GM19193 (cell line): ENCODE measurements around the gene INPP4A.

ENCODE experiments used
- POLR2A ChIP-seq: IDR thresholded peaks from 4 replicates; pipeline ENCODE4 v1.6.1; 2011; ENCODE audit not compliant: insufficient read depth, insufficient read length; ENCODE audit errors: extremely low read depth

Gene INPP4A

DNA sequence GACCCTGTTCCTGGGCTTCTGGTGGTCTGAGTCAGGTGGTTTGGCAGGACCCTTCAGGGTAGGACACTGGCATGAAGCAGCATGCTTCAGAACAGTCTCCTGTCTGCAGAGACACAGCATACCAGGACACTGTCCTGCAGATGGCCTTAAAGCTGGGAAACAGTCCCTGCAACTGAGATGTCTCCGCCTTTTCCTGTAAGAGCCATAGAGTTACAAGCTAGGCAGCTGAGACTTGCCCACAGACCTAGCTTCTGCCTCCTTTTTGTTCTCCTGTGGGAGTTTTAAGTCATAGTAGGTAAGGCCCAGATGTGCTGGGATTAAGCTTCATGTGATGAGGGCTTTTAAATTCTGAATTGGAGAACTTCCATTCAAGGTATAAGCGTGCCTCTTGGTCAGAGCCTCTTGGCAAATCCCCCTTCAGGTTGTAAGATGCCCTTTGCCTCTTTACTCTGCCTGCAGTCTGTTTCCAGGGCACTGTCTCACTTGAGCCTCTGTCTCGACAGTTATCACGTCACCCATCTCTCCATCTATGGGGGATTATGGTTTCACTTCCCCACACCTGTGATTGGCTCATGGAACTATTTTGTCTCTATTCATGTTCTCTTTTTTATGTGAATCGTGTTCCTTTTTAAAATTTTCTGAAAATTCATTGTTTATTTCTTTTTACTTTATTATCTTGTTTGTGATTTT lies 111.8 kb downstream of the INPP4A start:
- TF ChIP-seq POLR2A = no peak

DNA sequence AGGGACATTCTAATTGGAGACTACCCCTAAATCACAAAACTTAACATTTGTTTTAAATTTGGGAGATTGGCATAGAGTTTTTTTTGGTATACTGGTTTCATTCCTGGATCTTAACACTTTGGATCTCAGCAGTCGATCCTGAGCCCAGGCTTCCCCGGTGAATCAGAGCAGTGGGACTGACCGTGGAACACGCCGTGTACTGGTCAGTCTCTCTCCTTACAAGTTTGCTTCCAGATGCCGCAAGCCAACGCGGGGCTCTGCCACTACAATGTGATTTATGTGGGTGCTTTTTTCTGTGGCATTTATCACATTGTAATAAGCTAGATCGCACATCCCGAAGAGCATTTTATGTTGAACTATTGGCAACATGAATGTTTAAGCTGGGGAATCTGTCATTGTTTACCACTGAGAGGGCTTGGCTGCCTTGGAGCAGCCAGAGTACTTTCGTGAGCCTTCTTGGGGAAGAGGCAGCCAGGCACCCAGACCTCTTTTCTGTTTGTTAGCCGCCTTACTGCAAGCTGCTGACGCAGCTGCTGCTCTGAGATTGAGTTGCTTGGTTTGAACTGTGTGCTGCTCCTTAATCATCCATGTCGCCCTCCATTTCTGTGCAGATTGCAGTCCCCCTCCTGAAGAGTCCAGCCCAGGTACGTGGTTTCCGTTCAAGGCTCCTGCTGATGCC lies 114.3 kb downstream of the INPP4A start:
- TF ChIP-seq POLR2A = no peak

DNA sequence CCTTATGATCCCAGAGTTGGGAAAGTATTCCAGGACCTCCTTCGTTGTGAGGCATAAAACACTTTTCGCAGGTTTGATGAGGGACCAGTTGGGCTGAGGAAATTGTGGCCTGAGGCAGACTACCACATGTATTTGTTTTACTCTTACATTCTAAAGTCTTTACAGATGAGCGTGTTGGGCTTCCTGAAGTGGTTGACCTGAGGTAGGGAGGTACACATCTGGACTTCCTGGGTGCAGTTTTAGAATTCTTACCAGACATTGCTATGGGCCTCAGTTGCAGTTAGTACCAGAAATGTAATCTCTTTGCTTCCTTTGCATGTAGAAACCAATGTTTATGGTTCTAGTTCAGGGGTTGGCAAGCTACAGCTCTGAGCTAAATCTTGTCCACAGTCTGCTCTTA lies 114.9 kb downstream of the INPP4A start:
- TF ChIP-seq POLR2A = no peak

DNA sequence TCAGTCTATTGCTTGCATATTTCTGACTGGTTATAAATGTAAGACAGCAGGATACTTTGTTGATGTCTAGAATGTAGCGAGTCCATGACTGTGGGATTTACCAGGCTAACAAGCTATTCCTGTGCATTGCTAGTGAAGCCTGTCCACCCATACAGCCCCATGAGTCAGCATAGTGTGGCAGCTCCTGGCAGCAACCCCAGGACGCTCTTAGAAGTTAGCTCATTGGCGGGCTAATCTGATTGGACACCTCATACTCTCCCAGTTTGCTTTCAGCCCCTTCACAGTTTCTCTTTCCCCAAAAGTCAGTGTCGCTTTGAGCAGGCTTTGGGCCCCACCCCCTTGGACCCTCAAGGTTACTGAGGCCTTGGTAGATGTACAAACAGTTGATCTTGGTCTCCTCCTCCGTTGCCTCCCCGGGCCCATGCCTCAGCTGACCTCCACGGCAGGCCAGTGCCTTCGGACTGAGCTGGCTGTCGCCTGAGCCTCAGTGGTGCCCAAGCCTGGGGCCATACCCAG lies 115.7 kb downstream of the INPP4A start:
- TF ChIP-seq POLR2A = no peak

DNA sequence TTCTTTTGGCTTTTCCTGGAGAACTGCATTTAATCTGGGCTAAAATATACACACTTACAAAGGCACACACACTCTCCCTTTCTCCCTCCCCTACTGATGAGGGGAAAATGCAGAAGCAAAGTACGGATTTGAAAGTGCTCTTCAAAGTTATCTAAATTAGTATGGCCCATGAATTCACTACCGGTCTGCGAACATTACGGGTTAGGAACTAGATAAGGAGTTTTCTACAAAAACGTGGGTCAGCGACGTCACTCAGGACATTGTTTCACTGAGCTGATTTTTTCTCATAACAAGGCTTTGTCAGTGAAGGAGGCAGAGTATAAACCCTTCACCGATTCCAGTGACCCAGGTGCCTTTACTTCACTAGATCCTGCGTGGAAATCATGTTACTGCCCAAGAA lies 116.4 kb downstream of the INPP4A start:
- no peak for TF ChIP-seq POLR2A

DNA sequence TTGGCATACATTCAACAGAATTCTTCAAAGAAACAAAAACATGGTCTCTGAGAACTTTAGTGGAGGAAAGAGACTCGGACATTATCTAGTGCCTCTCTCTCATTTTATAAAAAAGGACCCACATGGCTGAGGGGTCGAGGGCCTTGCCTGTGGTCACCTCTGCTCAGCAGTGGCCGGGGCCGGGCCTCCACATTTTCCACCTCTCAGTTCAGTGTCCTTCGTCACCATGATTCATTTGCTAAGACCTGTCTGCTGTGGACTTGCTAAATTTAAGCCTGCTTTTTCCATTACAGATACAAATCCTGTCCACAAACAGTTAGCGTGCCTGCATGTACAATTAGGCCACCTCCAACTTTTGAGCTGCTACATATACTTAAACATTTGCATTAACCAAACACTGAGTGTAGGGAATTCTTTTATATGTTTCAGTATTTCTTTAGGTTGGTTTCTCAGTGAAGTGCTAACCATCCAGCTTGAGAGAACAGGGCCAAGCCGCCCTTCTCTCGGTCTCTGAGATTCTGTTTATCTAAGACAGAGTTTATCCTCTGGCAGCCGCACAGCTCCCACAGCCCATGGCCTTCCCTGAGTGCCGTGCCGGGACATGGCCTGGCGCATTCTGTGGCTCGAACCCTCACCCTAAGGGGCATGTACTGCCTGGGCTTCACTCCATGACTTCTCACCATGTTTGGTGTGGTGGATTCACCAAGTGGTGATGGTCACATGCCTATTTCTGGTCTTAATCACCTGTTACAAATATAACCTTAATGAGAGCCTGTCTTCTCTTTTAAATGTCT lies 117.4 kb downstream of the INPP4A start:
- no peak for TF ChIP-seq POLR2A

DNA sequence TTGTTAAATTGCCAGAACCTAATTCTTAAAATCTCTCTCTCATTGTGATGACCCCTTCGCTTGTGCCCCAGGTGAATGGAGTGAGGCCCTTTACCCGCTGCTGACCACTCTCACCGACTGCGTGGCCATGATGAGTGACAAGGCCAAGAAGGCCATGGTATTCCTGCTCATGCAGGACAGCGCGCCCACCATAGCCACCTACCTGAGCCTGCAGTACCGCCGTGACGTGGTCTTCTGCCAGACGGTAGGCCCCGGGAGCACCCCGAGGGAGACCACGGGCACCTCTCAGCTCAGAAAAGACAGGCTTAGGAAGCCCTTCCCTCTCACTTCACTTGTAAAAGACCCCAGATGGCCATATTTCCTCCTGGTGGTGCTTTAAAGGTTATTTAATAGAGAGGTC lies 118.7 kb downstream of the INPP4A start:
- no peak for TF ChIP-seq POLR2A

DNA sequence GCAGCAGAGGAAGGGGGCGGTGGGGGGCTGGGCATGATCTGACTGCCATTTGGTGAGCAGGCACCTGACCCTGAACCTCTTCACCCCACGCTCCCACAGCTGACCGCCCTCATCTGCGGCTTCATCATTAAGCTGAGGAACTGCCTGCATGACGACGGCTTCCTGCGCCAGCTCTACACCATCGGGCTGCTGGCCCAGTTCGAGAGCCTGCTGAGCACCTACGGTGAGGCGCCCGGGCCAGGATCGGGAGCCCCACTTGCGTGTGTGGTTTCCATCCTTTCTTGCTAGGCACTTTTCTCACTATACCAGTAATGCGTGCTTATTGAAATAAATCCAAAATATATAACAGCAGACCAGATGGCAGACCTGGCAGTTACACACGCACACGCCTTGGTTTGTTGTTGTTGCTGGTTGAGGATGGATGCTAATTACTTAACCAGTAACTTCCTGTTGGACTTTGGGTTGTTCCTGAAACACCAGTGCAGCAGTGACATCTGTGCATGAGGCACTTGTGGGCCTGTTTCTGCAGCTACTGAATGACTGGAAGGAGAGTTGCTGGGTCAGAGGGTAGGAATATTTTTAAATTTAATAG lies 120.0 kb downstream of the INPP4A start:
- no peak for TF ChIP-seq POLR2A

DNA sequence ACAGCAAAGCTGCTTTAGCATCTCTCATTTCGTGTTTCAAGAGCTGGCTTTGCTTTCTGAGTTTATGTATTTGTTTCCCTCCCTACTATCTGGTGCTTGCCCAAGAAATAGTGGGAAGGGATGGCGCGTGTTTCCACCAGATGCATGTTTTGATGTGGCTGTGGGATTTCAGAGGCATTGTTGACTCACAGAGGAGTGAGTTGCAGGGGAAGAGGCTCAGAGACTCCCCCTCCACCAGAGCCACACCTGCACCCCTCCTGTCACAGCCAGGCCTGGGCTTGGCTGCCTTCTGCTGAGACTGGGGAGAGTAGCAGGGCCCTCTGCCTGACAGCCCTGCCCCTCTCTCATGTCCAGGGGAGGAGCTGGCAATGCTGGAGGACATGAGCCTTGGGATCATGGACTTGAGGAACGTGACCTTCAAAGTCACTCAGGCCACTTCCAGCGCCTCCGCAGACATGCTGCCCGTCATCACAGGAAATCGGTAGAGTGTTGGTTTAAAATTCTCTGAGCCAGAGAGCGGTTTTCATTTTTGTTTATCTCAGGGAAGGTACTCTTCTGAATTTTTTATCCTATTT lies 120.7 kb downstream of the INPP4A start:
- no peak for TF ChIP-seq POLR2A

DNA sequence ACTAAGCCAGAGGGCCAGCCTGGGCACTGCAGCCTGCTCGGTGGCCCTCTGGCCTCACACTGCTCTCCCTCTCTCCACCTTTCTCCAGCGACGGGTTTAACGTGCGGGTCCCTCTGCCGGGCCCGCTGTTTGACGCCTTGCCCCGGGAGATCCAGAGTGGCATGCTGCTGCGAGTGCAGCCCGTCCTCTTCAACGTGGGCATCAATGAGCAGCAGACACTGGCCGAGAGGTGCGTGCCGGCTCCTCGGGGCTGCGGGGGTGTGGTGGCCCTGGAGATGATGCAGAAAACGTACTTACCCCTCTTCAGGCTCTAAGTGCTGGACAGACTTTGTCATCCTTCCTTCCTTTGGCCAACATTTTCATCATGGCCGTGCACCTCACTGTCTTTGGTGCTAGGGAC lies 121.3 kb downstream of the INPP4A start:
- no peak for TF ChIP-seq POLR2A

DNA sequence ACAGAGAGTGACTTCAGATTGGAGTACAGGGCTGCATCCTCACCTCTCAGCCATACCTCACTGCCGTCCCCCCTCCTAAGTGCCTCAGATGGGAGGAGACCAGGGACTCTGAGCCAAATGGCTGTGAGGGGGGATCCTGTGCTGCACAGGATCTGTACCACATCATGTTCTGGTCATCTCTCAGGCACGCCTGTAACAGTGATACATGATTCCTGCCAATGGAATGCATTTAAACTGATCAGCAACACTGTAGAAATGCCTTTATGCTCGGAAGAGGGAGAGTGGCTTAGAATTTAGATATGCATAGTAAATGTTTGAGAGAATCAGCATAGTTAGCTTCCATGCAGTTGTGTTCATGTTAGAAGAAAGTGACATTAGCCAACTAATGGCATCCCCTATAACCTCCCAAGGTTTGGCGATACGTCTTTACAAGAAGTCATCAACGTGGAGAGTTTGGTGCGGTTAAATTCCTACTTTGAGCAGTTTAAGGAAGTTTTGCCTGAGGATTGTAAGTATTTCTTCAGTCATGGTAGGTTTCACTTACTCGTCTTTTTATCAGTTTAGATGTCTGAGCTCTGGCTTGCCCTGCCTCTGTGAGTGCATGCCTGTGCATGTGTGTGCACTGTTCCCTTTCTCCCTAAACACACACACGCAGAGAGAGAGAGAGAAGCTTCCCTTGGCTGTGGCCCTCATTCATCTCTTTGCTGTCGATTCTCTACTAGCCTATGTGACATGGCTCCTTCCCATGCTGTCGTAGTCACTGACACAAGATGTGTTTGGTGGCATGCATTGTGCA lies 123.7 kb downstream of the INPP4A start:
- no peak for TF ChIP-seq POLR2A

DNA sequence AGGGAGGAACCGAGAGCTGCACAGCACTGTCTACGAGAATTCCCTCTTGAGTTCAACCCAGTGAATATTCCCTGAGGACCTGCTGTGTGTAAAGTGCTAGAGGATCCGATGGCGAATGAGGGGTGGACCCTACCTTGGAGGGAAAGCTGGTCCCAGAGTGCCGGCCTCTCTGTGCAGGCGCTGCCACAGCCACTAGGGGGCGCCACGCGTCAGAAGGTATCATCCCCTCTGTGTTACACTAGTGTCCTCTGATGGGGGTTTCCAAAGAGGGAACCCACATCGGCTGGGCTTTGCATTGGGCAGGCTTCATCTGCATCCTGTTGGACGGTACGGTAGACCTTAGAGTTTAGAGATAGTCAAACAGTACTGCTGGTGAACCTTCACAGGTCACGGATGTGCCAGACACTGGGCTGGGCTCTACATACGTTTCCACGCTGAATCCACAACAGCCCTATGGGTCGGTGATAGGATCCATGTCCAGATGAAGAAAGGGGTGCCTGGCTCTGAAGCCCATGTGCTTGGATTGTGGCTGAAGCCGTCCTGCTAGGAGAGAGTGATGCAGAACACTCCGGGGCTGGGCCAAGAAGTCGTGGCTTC lies 124.6 kb downstream of the INPP4A start:
- TF ChIP-seq POLR2A = no peak

DNA sequence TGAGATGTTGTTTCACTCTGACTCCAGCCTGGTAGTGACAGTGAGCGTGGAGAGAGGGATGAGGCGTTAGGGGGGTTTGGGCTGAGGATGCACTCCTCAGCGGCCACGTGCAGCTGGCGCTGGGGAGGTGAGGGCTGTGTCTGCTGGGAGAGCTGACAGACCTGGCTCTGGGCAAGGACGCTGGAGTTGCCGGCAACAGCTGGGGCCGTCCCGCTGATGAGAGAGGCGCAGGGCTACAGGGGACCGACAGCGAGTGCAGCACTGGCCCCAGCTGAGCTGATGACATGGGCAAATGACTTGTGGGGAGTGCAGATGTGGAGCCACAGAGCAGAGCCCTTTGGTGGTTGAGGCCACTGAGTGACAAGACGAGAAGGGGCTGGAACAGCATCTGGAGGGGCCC lies 125.3 kb downstream of the INPP4A start:
- no peak for TF ChIP-seq POLR2A

DNA sequence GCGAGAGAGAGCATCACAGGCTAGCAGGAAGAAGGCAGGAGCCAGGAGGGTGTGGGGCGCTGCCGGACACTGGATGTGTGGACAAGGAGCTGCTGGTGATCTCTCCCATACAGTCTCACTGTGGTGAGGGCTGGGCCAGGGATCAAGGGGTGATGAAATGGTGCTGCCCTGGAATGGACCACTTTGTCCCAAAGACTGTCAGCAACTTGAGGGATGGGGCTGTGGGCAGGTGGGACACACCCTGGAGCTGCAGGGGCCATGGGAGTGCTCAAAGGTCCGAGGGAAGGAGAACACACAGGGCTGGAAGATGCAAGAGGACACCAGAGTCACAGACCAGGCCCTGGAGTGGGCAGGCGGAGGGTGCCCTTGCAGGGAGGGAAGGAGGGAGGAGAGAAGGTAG lies 125.7 kb downstream of the INPP4A start:
- no peak for TF ChIP-seq POLR2A

DNA sequence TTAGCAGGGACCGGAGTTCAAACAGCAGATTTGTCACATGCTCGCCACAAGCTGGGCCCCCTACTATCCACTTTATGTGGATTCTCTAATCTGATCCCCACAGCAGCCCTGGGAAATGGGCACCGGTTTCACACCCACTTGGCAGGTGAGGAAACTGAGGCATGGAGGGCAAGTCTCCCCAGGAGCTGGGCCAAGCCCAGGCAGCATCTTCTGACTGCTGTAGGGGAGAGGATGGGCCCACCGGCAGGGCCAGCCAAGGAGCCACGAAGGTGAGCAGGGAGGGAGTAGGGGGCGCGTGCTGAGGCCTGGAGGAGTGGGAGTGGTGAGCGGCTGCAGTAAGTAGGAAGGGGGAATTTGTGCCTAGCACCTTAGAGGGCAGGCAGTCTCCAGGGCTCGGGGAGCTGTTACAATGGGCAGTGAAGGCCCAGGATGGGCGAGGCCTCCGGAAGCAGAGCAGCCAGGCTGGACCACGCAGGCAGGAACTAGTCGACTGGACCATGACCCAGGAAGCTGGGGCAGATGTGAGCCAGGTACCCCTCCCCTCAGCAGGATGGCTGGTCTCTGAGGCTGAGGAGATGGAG lies 126.6 kb downstream of the INPP4A start:
- TF ChIP-seq POLR2A = no peak
